ENCODE measurements around the gene CD40. TPM values are rescaled to one million over a fixed set of nuclear protein-coding genes. Genes with fewer than 3 reads are reported as not detected.

CD40 gene
- total RNA-seq, 1 donor from 2014 or later = 6.8 TPM

DNA sequence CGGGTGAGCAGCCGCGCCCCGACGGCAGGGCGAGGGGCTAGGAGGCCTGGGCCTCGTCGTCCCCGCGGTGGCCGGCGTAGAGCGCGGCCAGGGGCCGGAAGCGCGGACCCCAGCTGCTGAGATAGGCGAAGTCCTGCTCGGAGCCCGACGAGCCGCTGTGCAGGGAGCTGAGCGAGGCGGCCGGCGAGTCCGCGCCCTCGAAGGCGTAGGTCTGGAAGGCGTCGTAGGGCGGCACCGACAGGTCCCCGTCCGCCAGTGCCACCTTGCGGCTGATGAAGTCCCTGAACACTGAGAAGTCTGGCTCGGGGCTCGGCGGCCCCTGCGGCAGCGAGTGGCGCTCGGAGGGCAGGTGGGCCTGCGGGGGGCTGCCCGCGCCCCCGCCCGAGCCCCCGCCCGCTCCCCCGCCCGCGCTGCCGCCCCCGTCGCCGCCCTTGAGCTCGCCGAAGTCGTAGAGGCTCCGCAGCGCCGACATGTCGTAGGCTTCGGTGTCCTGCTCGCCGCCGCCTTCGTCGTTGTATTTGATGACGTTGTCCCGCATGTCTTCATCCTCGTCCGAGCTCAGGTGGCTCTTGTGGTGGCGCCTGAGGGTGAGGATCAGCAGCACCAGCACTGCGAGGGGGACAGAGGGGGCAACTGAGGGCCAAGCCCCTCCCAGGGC is 56.5 kb downstream of the CD40 start:
- no peaks in the 10 kb centered on the region for H3K9me3 ChIP-seq (replicated peaks)
- no peaks in the 10 kb centered on the region for H3K36me3 ChIP-seq
- DNase-seq = peak; percentile 66
- H3K4me1 ChIP-seq = peaks cover 8% of the 10 kb centered on the region
- peaks cover 95% of the 10 kb centered on the region for H3K27me3 ChIP-seq (ENCODE audit: low read depth)
- no peak overlapping the region for H3K27ac ChIP-seq (replicated peaks)
- no peak overlapping the region for H3K4me3 ChIP-seq
- intact Hi-C loops (cut with micrococcal nuclease) = loop anchor here (10.0 kb wide), 1 partner anchor 150 kb away; the partner anchor contains the start of gene SLC12A5
- TF ChIP-seq, protein P1, sequence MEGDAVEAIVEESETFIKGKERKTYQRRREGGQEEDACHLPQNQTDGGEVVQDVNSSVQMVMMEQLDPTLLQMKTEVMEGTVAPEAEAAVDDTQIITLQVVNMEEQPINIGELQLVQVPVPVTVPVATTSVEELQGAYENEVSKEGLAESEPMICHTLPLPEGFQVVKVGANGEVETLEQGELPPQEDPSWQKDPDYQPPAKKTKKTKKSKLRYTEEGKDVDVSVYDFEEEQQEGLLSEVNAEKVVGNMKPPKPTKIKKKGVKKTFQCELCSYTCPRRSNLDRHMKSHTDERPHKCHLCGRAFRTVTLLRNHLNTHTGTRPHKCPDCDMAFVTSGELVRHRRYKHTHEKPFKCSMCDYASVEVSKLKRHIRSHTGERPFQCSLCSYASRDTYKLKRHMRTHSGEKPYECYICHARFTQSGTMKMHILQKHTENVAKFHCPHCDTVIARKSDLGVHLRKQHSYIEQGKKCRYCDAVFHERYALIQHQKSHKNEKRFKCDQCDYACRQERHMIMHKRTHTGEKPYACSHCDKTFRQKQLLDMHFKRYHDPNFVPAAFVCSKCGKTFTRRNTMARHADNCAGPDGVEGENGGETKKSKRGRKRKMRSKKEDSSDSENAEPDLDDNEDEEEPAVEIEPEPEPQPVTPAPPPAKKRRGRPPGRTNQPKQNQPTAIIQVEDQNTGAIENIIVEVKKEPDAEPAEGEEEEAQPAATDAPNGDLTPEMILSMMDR (IDR thresholded peaks at IDR 0.05; ENCODE audit: borderline replicate concordance) = peak; percentile 78

DNA sequence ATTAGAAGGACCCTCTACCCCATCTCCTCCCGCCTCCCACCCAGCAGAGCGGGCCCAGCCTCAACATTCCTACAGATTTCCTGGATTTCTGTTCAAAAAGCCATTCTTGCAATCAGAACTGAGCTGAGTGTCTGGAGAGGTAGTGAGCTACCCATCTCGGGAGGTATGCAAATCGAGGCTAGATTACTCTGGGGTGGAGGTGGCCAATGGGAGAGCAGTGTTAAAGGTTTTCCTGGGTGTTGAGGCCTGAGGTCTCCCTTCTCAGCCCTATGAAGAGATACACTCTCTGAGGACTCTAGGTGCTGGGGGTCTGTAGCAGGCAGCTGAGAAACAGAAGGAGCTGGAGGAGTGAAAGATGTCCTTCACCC is 57.0 kb downstream of the CD40 start:
- peaks cover 95% of the 10 kb centered on the region for H3K27me3 ChIP-seq (ENCODE audit: low read depth)
- H3K36me3 ChIP-seq = no peaks in the 10 kb centered on the region
- H3K4me1 ChIP-seq = peaks cover 8% of the 10 kb centered on the region
- H3K4me3 ChIP-seq = no peak overlapping the region
- no peaks in the 10 kb centered on the region for H3K9me3 ChIP-seq (replicated peaks)
- intact Hi-C loops (cut with micrococcal nuclease) = loop anchor here (10.0 kb wide), 1 partner anchor 150 kb away; the partner anchor contains the start of gene SLC12A5
- TF ChIP-seq, protein P1 (IDR thresholded peaks at IDR 0.05; ENCODE audit: borderline replicate concordance) = no peak
- H3K27ac ChIP-seq (replicated peaks) = no peak overlapping the region
- no peak for DNase-seq

DNA sequence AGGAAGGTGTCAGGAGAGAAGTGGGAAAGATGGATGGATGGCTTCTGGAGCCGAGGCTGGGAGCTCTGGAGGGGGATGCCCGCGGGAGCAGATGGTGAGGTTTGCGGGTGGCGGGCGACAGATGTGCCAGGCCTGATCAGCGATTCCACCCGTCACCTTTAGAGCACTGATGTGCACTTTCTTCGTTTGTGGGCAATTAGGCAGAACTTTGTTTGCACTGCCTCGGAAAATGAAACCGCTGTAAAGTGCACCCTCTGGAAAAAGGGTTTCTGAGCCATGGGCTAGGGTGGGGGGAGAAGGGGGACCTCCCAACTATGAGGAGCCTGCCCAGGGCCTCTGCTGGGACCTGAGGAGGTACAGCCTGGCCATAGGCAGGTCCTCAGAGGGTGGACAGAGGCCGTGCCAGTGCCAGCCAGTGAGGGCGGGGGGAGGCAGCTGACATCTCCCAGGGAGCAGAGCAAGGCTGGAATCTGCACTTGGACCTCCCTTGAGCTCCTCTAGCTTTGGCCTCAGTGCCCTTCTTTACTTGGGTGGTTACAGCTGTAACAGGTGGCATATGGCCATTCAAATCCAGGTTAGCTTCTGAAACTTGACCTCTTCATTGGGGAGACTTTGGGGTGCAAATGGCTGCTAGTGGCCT is 58.7 kb downstream of the CD40 start:
- Histone ChIP-seq H3K4me1 (peaks cover 8% of the 10 kb centered on the region), H3K27ac (replicated peaks) (no peak overlapping the region), H3K9me3 (replicated peaks) (no peaks in the 10 kb centered on the region), H3K27me3 (ENCODE audit: low read depth) (peaks cover 85% of the 10 kb centered on the region), H3K4me3 (no peak overlapping the region), H3K36me3 (no peaks in the 10 kb centered on the region)
- DNase-seq = no peak
- TF ChIP-seq, protein P1 (IDR thresholded peaks at IDR 0.05; ENCODE audit: borderline replicate concordance) = no peak
- intact Hi-C loops (cut with micrococcal nuclease) = loop anchor here (10.0 kb wide), 1 partner anchor 152 kb away; the partner anchor contains the start of gene SLC12A5

DNA sequence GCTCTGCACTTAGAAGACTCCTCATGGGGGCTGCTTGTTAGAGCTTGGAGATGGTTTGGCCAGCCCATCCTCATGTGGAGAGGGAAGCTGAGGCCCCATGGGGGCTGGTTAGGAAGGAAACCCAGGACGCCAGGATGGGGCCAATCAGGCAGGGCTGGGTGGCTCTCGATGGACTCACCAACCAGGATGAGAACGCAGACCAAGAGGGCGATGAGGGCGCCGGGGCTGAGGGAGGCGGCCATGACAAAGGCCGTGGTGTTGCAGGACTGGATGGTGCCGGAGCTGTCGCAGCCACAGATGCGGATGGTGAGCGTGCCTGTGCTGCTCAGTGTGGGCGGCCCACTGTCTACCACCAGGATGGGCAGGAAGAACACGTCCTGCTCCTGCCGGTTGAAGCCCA is 59.7 kb downstream of the CD40 start:
- no peaks in the 10 kb centered on the region for H3K36me3 ChIP-seq
- H3K27me3 ChIP-seq (ENCODE audit: low read depth) = peaks cover 85% of the 10 kb centered on the region
- intact Hi-C loops (cut with micrococcal nuclease) = loop anchor here (10.0 kb wide), 1 partner anchor 153 kb away; the partner anchor contains the start of gene SLC12A5
- TF ChIP-seq, protein P1 (IDR thresholded peaks at IDR 0.05; ENCODE audit: borderline replicate concordance) = no peak
- H3K9me3 ChIP-seq (replicated peaks) = no peaks in the 10 kb centered on the region
- peaks cover 4% of the 10 kb centered on the region for H3K4me1 ChIP-seq
- no peak for DNase-seq
- H3K27ac ChIP-seq (replicated peaks) = no peak overlapping the region
- no peak overlapping the region for H3K4me3 ChIP-seq

DNA sequence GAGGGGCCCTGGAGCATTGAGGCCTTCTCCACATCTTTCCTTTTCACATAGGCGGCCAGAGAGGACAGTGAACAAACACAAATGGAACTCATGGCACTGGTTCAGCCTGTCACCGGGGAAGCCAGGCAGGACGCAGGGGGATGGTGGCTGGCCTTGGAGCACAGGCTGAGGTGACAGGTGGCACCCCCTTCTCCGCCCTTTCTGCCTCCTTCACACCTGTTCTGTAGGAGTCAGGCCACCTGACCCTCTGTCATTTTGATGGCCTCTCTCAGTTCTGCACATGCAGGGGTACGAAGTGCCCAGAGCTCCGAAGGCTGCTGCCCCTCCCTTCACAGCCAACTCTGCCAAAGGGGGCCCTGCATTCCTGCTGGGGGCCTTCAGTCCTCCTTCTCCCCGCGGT is 60.8 kb downstream of the CD40 start:
- Histone ChIP-seq H3K27ac (replicated peaks) (no peak overlapping the region), H3K36me3 (no peaks in the 10 kb centered on the region), H3K27me3 (ENCODE audit: low read depth) (peaks cover 76% of the 10 kb centered on the region), H3K4me3 (no peak overlapping the region), H3K4me1 (peaks cover 4% of the 10 kb centered on the region), H3K9me3 (replicated peaks) (no peaks in the 10 kb centered on the region)
- DNase-seq = no peak
- intact Hi-C loops (cut with micrococcal nuclease) = loop anchor here (10.0 kb wide), 1 partner anchor 154 kb away; the partner anchor contains the start of gene SLC12A5
- TF ChIP-seq, protein P1 (IDR thresholded peaks at IDR 0.05; ENCODE audit: borderline replicate concordance) = no peak

Other genes starting within 250 kb of the CD40 start
- gene ZSWIM1, start 237.1 kb upstream of the CD40 start, total RNA-seq = 11.2 TPM
- gene SPATA25, start 230.7 kb upstream of the CD40 start, total RNA-seq = 2.4 TPM
- gene NEURL2, start 227.1 kb upstream of the CD40 start, total RNA-seq = 7.6 TPM
- 116 TPM for gene CTSA, start 227.0 kb upstream of the CD40 start, total RNA-seq
- 84.1 TPM for gene PLTP, start 206.2 kb upstream of the CD40 start, total RNA-seq
- gene PCIF1, start 183.6 kb upstream of the CD40 start, total RNA-seq = 21.9 TPM
- gene ZNF335, start 146.1 kb upstream of the CD40 start, total RNA-seq = 8.1 TPM
- gene MMP9, start 109.4 kb upstream of the CD40 start, total RNA-seq = 0.58 TPM
- not detected for gene SLC12A5, start 89.1 kb upstream of the CD40 start, total RNA-seq
- 16.5 TPM for gene NCOA5, start 28.4 kb upstream of the CD40 start, total RNA-seq
- gene CDH22, start 190.2 kb downstream of the CD40 start, total RNA-seq = 2.3 TPM